GM23338 (cell line): ENCODE data around the gene WDR5B. TPM values are rescaled to one million over a fixed set of nuclear protein-coding genes. Genes with fewer than 3 reads are reported as not detected.
A peak's percentile ranks its signal among the peaks of the same experiment; 100 is the strongest.

Source experiments
- ATAC-seq: fragments of 200-7000 bp; cut with Tn5 transposase; 3 replicates; pipeline ENCODE4 v1.9.1; 2020
- DNase-seq: peaks from one replicate; pipeline ENCODE4 v3.0.0-alpha.2; 2015; ENCODE audit warnings: low spot score
- H2AFZ ChIP-seq: fragments of 200-600 bp; sonication (generic); 2 replicates; pipeline ENCODE4 v1.8.0; 2016; ENCODE audit warnings: antibody characterized with exemption, mild to moderate bottlenecking, moderate library complexity
- H3F3A ChIP-seq: fragments of 200-600 bp; sonication (generic); replicated peaks from 2 replicates; pipeline ENCODE4 v1.8.0; 2017; ENCODE audit warnings: antibody characterized with exemption, mixed run types, low read depth
- H3K27ac ChIP-seq: fragments of 200-600 bp; sonication (generic); 2 replicates; pipeline ENCODE4 v1.6.1; 2016; ENCODE audit warnings: low read depth
- H3K27me3 ChIP-seq: fragments of 200-600 bp; sonication (generic); 2 replicates; pipeline ENCODE4 v1.8.0; 2016; ENCODE audit warnings: mild to moderate bottlenecking, mixed run types, moderate library complexity; ENCODE audit not compliant: insufficient read depth
- H3K36me3 ChIP-seq: fragments of 200-600 bp; sonication (generic); 2 replicates; pipeline ENCODE4 v1.8.0; 2016; ENCODE audit warnings: mild to moderate bottlenecking; ENCODE audit not compliant: insufficient read depth
- H3K4me1 ChIP-seq: fragments of 200-600 bp; sonication (generic); 2 replicates; pipeline ENCODE4 v1.8.0; 2016; ENCODE audit warnings: mild to moderate bottlenecking, moderate library complexity; ENCODE audit not compliant: insufficient read depth
- H3K4me2 ChIP-seq: fragments of 200-600 bp; sonication (generic); 2 replicates; pipeline ENCODE4 v1.7.1; 2017; ENCODE audit warnings: mixed run types
- H3K4me3 ChIP-seq: fragments of 200-600 bp; sonication (generic); 2 replicates; pipeline ENCODE4 v1.6.1; 2016; ENCODE audit warnings: mixed run types
- H3K79me2 ChIP-seq: fragments of 200-600 bp; sonication (generic); replicated peaks from 2 replicates; pipeline ENCODE4 v1.8.0; 2017; ENCODE audit warnings: mild to moderate bottlenecking; ENCODE audit not compliant: insufficient read depth
- H3K9me2 ChIP-seq: fragments of 200-600 bp; sonication (generic); 2 replicates; pipeline ENCODE4 v1.8.0; 2017; ENCODE audit not compliant: insufficient read depth
- H4K20me1 ChIP-seq: fragments of 200-600 bp; sonication (generic); replicated peaks from 2 replicates; pipeline ENCODE4 v1.8.0; 2017; ENCODE audit warnings: mild to moderate bottlenecking; ENCODE audit not compliant: insufficient read depth
- H3K27ac Mint-ChIP-seq: 2 replicates; pipeline ENCODE4 v1.8.0; 2020; ENCODE audit warnings: inconsistent platforms, mild to moderate bottlenecking, moderate library complexity, mixed read lengths
- H3K27me3 Mint-ChIP-seq: 3 replicates; pipeline ENCODE4 v1.8.0; 2022; ENCODE audit warnings: low read depth, mild to moderate bottlenecking, moderate library complexity, mixed read lengths, inconsistent platforms; ENCODE audit not compliant: insufficient read depth, poor library complexity
- H3K36me3 Mint-ChIP-seq: 3 replicates; pipeline ENCODE4 v1.8.0; 2021; ENCODE audit warnings: low read depth, mild to moderate bottlenecking, inconsistent platforms, moderate library complexity, mixed read lengths
- H3K4me1 Mint-ChIP-seq: 3 replicates; pipeline ENCODE4 v1.8.0; 2020; ENCODE audit warnings: mild to moderate bottlenecking, inconsistent platforms, mixed read lengths
- H3K4me3 Mint-ChIP-seq: 3 replicates; pipeline ENCODE4 v1.8.0; 2021; ENCODE audit warnings: moderate library complexity, mild to moderate bottlenecking, inconsistent platforms, mixed read lengths
- H3K9me3 Mint-ChIP-seq: 3 replicates; pipeline ENCODE4 v1.8.0; 2020; ENCODE audit warnings: moderate library complexity, mild to moderate bottlenecking, inconsistent platforms, mixed read lengths
- EZH2 ChIP-seq: fragments of 200-600 bp; sonication (generic); IDR thresholded peaks from one replicate; pipeline ENCODE4 v1.8.0; 2017; ENCODE audit warnings: antibody characterized with exemption, mild to moderate bottlenecking, low read depth; ENCODE audit not compliant: unreplicated experiment
- EZH2phosphoT487 ChIP-seq: fragments of 200-600 bp; sonication (generic); IDR thresholded peaks from one replicate; pipeline ENCODE4 v1.8.1; 2018; ENCODE audit warnings: antibody characterized with exemption; ENCODE audit not compliant: unreplicated experiment
- JUNB ChIP-seq: IDR thresholded peaks from one replicate; pipeline ENCODE4 v1.6.1; 2016; ENCODE audit warnings: antibody characterized with exemption; ENCODE audit not compliant: unreplicated experiment
- NANOG ChIP-seq: IDR thresholded peaks from 2 replicates; pipeline ENCODE4 v1.6.1; 2016; ENCODE audit warnings: antibody characterized with exemption, borderline replicate concordance
- POLR2AphosphoS5 ChIP-seq: IDR thresholded peaks from 2 replicates; pipeline ENCODE4 v1.6.1; 2016; ENCODE audit warnings: antibody characterized with exemption, low read depth
- STAT1 ChIP-seq: IDR thresholded peaks from one replicate; pipeline ENCODE4 v1.6.1; 2016; ENCODE audit warnings: antibody characterized with exemption; ENCODE audit not compliant: unreplicated experiment
- ZNF331 ChIP-seq: fragments of 250-450 bp; sonication (Bioruptor Pico); IDR thresholded peaks from 2 replicates; pipeline ENCODE4 v1.5.0; 2020; ENCODE audit warnings: low read depth, mild to moderate bottlenecking, moderate library complexity
- polyA plus RNA-seq: library from polyadenylated mRNA; unstranded; fragments of >200 nt; fragmentation: Nextera tagmentation; extraction: Ambion mirVana; gene quantifications from 2 replicates; pipeline ENCODE4 v1.2.1, GENCODE V29; 2016
- total RNA-seq: library from RNA; depleted of rRNA; stranded (reverse); fragments of >200 nt; shearing (Covaris generic); gene quantifications from 2 replicates; pipeline ENCODE4 v1.2.3, GENCODE V29; 2014
- TF ChIP-seq, protein P1 (sequence below), 2 experiments: fragments of 200-600 bp in 1 of 2; sonication (generic) in 1 of 2; conservative IDR thresholded peaks; 2 replicates each; pipeline versions ENCODE4 v1.5.1 to v1.6.1; 2016 to 2017; ENCODE audit warnings: antibody characterized with exemption in 2 of 2, low read depth in 2 of 2, mild to moderate bottlenecking in 2 of 2, moderate library complexity in 1 of 2
- TF ChIP-seq, protein P2 (sequence below): IDR thresholded peaks from one replicate; pipeline ENCODE4 v1.6.1; 2018; ENCODE audit warnings: antibody characterized with exemption; ENCODE audit not compliant: unreplicated experiment
- TF ChIP-seq, protein P3 (sequence below): fragments of 250-450 bp; sonication (Bioruptor Pico); IDR thresholded peaks from 2 replicates; pipeline ENCODE4 v1.5.0; 2020; ENCODE audit warnings: mild to moderate bottlenecking, moderate library complexity
- TF ChIP-seq, protein P4 (sequence below): IDR thresholded peaks from 2 replicates; pipeline ENCODE4 v1.6.1; 2016; ENCODE audit warnings: antibody characterized with exemption

WDR5B gene
- total and polyA plus RNA-seq, 2 experiments from 2014 or later = 0.81 to 2.7 TPM

DNA sequence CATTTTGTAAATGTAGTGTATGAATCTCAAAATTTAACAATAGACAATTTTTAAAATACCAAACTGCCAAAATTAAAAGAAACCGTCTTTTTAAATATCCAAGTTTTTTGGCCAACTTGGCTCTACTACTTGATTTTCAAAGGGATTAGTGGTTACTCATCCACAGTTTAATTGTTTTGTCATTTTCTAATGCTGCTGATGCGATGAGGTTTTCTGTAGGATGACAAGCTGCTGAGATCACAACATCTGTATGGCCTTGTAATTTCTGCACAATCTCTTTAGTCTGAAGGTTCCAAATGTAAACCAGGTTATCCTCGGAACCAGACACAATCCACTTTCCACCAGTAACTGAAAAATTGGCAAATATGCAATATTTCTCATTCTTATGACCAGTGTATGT, 1.5 kb downstream of the WDR5B start:
- Histone ChIP-seq H3K79me2 (peaks cover 15% of the 10 kb centered on the region), H2AFZ (no peak overlapping the region), H3K27me3 (no peaks in the 10 kb centered on the region), H3K4me3 (no peak overlapping the region), H4K20me1 (0 out of 2 replicates have a peak, but pooled peaks cover 5% of the 10 kb centered on the region), H3K4me2 (no peak overlapping the region), H3K4me1 (no peaks in the 10 kb centered on the region; the same call in 1 of the 2 replicates), H3F3A (no peaks in the 10 kb centered on the region), H3K27ac (no peak overlapping the region), H3K36me3 (no peaks in the 10 kb centered on the region; the same call in 1 of the 2 replicates), H3K9me2 (no peaks in the 10 kb centered on the region)
- peaks cover 9% of the 10 kb centered on the region for H3K4me1 Mint-ChIP-seq
- peaks cover 3% of the 10 kb centered on the region; the same call in 1 of the 3 replicates for H3K9me3 Mint-ChIP-seq
- peak overlapping the region; percentile 99 for H3K4me3 Mint-ChIP-seq
- no peak overlapping the region for H3K27ac Mint-ChIP-seq
- ATAC-seq (no peak), DNase-seq (no peak)
- TF ChIP-seq, protein P1, sequence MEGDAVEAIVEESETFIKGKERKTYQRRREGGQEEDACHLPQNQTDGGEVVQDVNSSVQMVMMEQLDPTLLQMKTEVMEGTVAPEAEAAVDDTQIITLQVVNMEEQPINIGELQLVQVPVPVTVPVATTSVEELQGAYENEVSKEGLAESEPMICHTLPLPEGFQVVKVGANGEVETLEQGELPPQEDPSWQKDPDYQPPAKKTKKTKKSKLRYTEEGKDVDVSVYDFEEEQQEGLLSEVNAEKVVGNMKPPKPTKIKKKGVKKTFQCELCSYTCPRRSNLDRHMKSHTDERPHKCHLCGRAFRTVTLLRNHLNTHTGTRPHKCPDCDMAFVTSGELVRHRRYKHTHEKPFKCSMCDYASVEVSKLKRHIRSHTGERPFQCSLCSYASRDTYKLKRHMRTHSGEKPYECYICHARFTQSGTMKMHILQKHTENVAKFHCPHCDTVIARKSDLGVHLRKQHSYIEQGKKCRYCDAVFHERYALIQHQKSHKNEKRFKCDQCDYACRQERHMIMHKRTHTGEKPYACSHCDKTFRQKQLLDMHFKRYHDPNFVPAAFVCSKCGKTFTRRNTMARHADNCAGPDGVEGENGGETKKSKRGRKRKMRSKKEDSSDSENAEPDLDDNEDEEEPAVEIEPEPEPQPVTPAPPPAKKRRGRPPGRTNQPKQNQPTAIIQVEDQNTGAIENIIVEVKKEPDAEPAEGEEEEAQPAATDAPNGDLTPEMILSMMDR (conservative IDR thresholded peaks at IDR 0.05; ENCODE audit: low read depth in 2 of 2) = no peak
- TF ChIP-seq, protein P2, sequence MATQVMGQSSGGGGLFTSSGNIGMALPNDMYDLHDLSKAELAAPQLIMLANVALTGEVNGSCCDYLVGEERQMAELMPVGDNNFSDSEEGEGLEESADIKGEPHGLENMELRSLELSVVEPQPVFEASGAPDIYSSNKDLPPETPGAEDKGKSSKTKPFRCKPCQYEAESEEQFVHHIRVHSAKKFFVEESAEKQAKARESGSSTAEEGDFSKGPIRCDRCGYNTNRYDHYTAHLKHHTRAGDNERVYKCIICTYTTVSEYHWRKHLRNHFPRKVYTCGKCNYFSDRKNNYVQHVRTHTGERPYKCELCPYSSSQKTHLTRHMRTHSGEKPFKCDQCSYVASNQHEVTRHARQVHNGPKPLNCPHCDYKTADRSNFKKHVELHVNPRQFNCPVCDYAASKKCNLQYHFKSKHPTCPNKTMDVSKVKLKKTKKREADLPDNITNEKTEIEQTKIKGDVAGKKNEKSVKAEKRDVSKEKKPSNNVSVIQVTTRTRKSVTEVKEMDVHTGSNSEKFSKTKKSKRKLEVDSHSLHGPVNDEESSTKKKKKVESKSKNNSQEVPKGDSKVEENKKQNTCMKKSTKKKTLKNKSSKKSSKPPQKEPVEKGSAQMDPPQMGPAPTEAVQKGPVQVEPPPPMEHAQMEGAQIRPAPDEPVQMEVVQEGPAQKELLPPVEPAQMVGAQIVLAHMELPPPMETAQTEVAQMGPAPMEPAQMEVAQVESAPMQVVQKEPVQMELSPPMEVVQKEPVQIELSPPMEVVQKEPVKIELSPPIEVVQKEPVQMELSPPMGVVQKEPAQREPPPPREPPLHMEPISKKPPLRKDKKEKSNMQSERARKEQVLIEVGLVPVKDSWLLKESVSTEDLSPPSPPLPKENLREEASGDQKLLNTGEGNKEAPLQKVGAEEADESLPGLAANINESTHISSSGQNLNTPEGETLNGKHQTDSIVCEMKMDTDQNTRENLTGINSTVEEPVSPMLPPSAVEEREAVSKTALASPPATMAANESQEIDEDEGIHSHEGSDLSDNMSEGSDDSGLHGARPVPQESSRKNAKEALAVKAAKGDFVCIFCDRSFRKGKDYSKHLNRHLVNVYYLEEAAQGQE = no peak
- no peak for TF ChIP-seq NANOG
- no peak for TF ChIP-seq ZNF331 (CRISPR knock-in tag)
- no peak for TF ChIP-seq STAT1
- TF ChIP-seq EZH2 = no peak
- no peak for TF ChIP-seq JUNB
- no peak for TF ChIP-seq POLR2AphosphoS5
- TF ChIP-seq, protein P3, sequence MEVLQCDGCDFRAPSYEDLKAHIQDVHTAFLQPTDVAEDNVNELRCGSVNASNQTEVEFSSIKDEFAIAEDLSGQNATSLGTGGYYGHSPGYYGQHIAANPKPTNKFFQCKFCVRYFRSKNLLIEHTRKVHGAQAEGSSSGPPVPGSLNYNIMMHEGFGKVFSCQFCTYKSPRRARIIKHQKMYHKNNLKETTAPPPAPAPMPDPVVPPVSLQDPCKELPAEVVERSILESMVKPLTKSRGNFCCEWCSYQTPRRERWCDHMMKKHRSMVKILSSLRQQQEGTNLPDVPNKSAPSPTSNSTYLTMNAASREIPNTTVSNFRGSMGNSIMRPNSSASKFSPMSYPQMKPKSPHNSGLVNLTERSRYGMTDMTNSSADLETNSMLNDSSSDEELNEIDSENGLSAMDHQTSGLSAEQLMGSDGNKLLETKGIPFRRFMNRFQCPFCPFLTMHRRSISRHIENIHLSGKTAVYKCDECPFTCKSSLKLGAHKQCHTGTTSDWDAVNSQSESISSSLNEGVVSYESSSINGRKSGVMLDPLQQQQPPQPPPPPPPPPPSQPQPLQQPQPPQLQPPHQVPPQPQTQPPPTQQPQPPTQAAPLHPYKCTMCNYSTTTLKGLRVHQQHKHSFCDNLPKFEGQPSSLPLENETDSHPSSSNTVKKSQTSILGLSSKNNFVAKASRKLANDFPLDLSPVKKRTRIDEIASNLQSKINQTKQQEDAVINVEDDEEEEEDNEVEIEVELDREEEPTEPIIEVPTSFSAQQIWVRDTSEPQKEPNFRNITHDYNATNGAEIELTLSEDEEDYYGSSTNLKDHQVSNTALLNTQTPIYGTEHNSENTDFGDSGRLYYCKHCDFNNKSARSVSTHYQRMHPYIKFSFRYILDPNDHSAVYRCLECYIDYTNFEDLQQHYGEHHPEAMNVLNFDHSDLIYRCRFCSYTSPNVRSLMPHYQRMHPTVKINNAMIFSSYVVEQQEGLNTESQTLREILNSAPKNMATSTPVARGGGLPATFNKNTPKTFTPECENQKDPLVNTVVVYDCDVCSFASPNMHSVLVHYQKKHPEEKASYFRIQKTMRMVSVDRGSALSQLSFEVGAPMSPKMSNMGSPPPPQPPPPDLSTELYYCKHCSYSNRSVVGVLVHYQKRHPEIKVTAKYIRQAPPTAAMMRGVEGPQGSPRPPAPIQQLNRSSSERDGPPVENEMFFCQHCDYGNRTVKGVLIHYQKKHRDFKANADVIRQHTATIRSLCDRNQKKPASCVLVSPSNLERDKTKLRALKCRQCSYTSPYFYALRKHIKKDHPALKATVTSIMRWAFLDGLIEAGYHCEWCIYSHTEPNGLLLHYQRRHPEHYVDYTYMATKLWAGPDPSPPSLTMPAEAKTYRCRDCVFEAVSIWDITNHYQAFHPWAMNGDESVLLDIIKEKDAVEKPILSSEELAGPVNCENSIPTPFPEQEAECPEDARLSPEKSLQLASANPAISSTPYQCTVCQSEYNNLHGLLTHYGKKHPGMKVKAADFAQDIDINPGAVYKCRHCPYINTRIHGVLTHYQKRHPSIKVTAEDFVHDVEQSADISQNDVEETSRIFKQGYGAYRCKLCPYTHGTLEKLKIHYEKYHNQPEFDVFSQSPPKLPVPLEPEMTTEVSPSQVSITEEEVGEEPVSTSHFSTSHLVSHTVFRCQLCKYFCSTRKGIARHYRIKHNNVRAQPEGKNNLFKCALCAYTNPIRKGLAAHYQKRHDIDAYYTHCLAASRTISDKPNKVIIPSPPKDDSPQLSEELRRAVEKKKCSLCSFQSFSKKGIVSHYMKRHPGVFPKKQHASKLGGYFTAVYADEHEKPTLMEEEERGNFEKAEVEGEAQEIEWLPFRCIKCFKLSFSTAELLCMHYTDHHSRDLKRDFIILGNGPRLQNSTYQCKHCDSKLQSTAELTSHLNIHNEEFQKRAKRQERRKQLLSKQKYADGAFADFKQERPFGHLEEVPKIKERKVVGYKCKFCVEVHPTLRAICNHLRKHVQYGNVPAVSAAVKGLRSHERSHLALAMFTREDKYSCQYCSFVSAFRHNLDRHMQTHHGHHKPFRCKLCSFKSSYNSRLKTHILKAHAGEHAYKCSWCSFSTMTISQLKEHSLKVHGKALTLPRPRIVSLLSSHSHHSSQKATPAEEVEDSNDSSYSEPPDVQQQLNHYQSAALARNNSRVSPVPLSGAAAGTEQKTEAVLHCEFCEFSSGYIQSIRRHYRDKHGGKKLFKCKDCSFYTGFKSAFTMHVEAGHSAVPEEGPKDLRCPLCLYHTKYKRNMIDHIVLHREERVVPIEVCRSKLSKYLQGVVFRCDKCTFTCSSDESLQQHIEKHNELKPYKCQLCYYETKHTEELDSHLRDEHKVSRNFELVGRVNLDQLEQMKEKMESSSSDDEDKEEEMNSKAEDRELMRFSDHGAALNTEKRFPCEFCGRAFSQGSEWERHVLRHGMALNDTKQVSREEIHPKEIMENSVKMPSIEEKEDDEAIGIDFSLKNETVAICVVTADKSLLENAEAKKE = no peak
- TF ChIP-seq EZH2phosphoT487 = no peak
- TF ChIP-seq, protein P4, sequence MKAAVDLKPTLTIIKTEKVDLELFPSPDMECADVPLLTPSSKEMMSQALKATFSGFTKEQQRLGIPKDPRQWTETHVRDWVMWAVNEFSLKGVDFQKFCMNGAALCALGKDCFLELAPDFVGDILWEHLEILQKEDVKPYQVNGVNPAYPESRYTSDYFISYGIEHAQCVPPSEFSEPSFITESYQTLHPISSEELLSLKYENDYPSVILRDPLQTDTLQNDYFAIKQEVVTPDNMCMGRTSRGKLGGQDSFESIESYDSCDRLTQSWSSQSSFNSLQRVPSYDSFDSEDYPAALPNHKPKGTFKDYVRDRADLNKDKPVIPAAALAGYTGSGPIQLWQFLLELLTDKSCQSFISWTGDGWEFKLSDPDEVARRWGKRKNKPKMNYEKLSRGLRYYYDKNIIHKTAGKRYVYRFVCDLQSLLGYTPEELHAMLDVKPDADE = no peak
- H3K27me3 Mint-ChIP-seq = peaks cover 7% of the 10 kb centered on the region
- peaks cover 6% of the 10 kb centered on the region for H3K36me3 Mint-ChIP-seq
